GM21576 (cell line): ENCODE data around the gene CARD16.

Source experiments
- ATAC-seq: cut with Tn5 transposase; IDR thresholded peaks from one replicate; pipeline ENCODE4 v1.9.1; 2021; ENCODE audit warnings: mild to moderate bottlenecking, moderate library complexity; ENCODE audit not compliant: unreplicated experiment

The CARD16 gene

GRCh38 chr11:104997288-104997687, 47.8 kb downstream of the CARD16 start:
- no peak for ATAC-seq

DNA sequence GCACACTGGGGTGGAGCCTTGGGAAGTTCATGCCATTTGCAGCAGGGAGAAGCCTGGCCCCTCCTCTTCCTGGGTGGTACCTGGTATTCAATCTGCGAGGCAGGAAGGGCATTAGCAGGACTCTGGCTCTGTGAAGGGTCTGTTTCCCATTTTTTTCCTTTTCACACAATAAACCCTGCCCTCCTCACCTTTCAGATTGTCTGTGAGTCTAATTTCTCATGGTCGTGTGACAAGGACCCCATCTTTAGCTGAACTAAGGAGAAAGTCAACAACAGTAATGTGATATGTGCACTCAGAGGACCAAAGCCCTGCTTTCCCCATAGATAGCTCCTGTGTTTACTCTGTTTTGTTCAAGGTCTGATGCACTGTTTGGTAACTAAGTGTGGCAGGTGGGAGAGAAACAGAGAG, 50.1 kb downstream of the CARD16 start:
- no peak for ATAC-seq

DNA sequence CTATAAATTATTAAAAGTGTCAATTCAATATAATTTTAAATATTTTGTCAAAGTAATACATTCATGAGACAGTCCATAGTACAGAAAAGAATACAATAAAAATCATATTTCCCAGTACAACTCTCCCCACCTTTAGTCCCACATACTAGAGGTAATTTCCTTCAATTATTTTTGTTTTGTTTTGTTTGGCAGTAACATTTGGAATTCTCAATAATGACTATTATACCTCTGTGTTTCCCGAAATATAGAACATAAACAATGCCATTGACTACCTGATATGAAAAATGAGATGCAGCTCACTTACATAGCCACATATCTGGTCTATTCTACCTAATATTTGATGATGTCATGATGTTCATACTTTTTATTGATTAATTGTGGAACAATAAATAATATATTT, 52.4 kb downstream of the CARD16 start:
- ATAC-seq: no peak

DNA sequence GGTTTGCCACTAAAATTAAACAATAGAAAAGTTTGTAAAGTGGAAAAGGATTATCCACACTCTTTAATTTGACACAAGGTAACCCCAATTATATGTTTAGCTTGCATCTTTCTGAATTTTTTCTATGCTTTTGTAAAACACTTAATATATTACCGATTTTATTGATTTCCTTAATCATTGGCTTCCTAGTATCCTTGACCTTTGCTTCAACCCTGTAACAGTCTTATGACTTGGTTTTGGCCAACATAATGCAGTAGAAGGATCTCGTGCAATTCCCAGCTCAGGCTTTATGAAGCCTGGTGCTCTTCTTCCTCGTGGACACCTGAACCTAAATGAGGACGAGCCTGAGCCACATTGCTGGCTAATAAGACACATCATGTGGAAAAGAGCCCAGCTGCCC, 53.1 kb downstream of the CARD16 start:
- ATAC-seq: no peak
